ENCODE results near the gene KCNG4. TPM values are rescaled to one million over a fixed set of nuclear protein-coding genes. Genes with fewer than 3 reads are reported as not detected.

The KCNG4 gene
- polyA plus RNA-seq, 1 donor from 2014 or later: not detected

DNA sequence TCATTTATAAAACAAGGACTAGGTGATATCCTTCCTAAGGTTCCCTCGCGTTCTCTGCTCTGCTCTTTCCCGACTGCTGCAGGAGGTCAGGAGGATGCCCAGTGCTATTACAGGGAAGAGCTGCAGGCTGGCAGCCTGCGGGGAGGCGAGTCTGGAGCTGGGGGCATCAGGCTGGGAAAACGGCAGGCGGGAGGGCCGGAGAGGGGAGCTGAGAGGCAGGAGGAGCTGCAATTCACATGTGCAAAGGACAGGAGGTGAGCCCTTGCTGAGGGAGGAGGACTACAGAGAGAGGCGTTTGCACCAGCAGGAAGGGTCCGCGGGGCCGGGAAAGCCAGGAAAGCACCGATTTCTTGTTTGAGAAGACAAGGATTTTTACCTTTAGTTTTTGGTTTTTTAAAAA, 40.7 kb downstream of the KCNG4 start:
- H3K27me3 ChIP-seq (ENCODE audit: insufficient read depth, low read depth, low read length): no peaks in the 10 kb centered on the region
- H4K20me1 ChIP-seq (ENCODE audit: insufficient read depth): no peaks in the 10 kb centered on the region
- H3K9me2 ChIP-seq (ENCODE audit: insufficient read depth, low read length): no peaks in the 10 kb centered on the region
- no peak overlapping the region for H3K9ac ChIP-seq (ENCODE audit: low read length)
- H3K36me3 ChIP-seq (ENCODE audit: insufficient read depth, low read length): no peaks in the 10 kb centered on the region
- no peak for TF ChIP-seq SMC3 (conservative IDR thresholded peaks at IDR 0.05; ENCODE audit: poor library complexity)
- no peak for TF ChIP-seq RAD21 (conservative IDR thresholded peaks at IDR 0.05)
- TF ChIP-seq EZH2 (IDR thresholded peaks at IDR 0.05; ENCODE audit: borderline replicate concordance, insufficient read depth, low read length, poor library complexity, severe bottlenecking): no peak
- TF ChIP-seq, protein P1, sequence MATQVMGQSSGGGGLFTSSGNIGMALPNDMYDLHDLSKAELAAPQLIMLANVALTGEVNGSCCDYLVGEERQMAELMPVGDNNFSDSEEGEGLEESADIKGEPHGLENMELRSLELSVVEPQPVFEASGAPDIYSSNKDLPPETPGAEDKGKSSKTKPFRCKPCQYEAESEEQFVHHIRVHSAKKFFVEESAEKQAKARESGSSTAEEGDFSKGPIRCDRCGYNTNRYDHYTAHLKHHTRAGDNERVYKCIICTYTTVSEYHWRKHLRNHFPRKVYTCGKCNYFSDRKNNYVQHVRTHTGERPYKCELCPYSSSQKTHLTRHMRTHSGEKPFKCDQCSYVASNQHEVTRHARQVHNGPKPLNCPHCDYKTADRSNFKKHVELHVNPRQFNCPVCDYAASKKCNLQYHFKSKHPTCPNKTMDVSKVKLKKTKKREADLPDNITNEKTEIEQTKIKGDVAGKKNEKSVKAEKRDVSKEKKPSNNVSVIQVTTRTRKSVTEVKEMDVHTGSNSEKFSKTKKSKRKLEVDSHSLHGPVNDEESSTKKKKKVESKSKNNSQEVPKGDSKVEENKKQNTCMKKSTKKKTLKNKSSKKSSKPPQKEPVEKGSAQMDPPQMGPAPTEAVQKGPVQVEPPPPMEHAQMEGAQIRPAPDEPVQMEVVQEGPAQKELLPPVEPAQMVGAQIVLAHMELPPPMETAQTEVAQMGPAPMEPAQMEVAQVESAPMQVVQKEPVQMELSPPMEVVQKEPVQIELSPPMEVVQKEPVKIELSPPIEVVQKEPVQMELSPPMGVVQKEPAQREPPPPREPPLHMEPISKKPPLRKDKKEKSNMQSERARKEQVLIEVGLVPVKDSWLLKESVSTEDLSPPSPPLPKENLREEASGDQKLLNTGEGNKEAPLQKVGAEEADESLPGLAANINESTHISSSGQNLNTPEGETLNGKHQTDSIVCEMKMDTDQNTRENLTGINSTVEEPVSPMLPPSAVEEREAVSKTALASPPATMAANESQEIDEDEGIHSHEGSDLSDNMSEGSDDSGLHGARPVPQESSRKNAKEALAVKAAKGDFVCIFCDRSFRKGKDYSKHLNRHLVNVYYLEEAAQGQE (IDR thresholded peaks at IDR 0.05; ENCODE audit: borderline replicate concordance): no peak
- TF ChIP-seq EP300 (conservative IDR thresholded peaks at IDR 0.05; ENCODE audit: poor library complexity, severe bottlenecking): no peak
- TF ChIP-seq POLR2AphosphoS5 (IDR thresholded peaks at IDR 0.05): no peak
- TF ChIP-seq, protein P2, sequence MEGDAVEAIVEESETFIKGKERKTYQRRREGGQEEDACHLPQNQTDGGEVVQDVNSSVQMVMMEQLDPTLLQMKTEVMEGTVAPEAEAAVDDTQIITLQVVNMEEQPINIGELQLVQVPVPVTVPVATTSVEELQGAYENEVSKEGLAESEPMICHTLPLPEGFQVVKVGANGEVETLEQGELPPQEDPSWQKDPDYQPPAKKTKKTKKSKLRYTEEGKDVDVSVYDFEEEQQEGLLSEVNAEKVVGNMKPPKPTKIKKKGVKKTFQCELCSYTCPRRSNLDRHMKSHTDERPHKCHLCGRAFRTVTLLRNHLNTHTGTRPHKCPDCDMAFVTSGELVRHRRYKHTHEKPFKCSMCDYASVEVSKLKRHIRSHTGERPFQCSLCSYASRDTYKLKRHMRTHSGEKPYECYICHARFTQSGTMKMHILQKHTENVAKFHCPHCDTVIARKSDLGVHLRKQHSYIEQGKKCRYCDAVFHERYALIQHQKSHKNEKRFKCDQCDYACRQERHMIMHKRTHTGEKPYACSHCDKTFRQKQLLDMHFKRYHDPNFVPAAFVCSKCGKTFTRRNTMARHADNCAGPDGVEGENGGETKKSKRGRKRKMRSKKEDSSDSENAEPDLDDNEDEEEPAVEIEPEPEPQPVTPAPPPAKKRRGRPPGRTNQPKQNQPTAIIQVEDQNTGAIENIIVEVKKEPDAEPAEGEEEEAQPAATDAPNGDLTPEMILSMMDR (IDR thresholded peaks at IDR 0.05; ENCODE audit: poor library complexity, severe bottlenecking): no peak
- no peak for TF ChIP-seq TAF1 (IDR thresholded peaks at IDR 0.05; ENCODE audit: low read depth)
- no peak for TF ChIP-seq MXI1 (conservative IDR thresholded peaks at IDR 0.05; ENCODE audit: poor library complexity, severe bottlenecking)
- no peak overlapping the region for H3K4me3 ChIP-seq (ENCODE audit: low read length)
- H3K79me2 ChIP-seq (replicated peaks; ENCODE audit: insufficient read depth, low read length): no peaks in the 10 kb centered on the region
- H3K27ac ChIP-seq (ENCODE audit: low read length): no peak overlapping the region
- no peaks in the 10 kb centered on the region for H3F3A ChIP-seq (ENCODE audit: insufficient read depth, low read length, poor library complexity, severe bottlenecking)
- no peaks in the 10 kb centered on the region for H3K9me3 ChIP-seq (ENCODE audit: low read length)
- H2AFZ ChIP-seq (ENCODE audit: low read depth, low read length): no peak overlapping the region
- H3K4me2 ChIP-seq (ENCODE audit: low read length): no peak overlapping the region

DNA sequence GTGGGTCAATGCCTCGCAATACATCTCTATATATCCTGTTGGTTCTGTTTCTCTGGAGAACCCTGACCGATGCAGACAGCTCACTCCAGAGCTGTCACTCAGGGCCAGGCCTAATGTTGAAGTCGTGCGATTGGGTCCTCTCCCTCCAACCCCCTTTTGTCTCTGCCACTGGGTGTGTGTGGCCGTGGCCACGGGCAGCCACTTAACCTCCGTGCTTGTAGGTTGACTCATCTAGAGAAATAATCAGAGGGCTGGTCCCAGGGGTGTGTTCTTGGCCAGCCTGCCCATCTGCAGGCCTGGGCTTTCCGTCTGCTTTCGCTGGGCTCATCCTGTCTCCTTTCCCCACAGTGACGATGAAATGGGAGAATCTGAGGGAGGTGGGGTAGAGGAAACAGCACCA, 41.4 kb downstream of the KCNG4 start:
- H3F3A ChIP-seq (ENCODE audit: insufficient read depth, low read length, poor library complexity, severe bottlenecking): no peaks in the 10 kb centered on the region
- no peak overlapping the region for H3K9ac ChIP-seq (ENCODE audit: low read length)
- no peak overlapping the region for H3K27ac ChIP-seq (ENCODE audit: low read length)
- H3K27me3 ChIP-seq (ENCODE audit: insufficient read depth, low read depth, low read length): no peaks in the 10 kb centered on the region
- no peaks in the 10 kb centered on the region for H4K20me1 ChIP-seq (ENCODE audit: insufficient read depth)
- no peaks in the 10 kb centered on the region for H3K36me3 ChIP-seq (ENCODE audit: insufficient read depth, low read length)
- H3K9me3 ChIP-seq (ENCODE audit: low read length): no peaks in the 10 kb centered on the region
- no peak overlapping the region for H3K4me3 ChIP-seq (ENCODE audit: low read length)
- no peak for TF ChIP-seq SMC3 (conservative IDR thresholded peaks at IDR 0.05; ENCODE audit: poor library complexity)
- no peak for TF ChIP-seq EZH2 (IDR thresholded peaks at IDR 0.05; ENCODE audit: borderline replicate concordance, insufficient read depth, low read length, poor library complexity, severe bottlenecking)
- TF ChIP-seq POLR2AphosphoS5 (IDR thresholded peaks at IDR 0.05): no peak
- TF ChIP-seq MXI1 (conservative IDR thresholded peaks at IDR 0.05; ENCODE audit: poor library complexity, severe bottlenecking): no peak
- TF ChIP-seq RAD21 (conservative IDR thresholded peaks at IDR 0.05): no peak
- TF ChIP-seq, protein P2 (IDR thresholded peaks at IDR 0.05; ENCODE audit: poor library complexity, severe bottlenecking): no peak
- TF ChIP-seq EP300 (conservative IDR thresholded peaks at IDR 0.05; ENCODE audit: poor library complexity, severe bottlenecking): no peak
- TF ChIP-seq, protein P1 (IDR thresholded peaks at IDR 0.05; ENCODE audit: borderline replicate concordance): no peak
- TF ChIP-seq TAF1 (IDR thresholded peaks at IDR 0.05; ENCODE audit: low read depth): no peak
- H2AFZ ChIP-seq (ENCODE audit: low read depth, low read length): no peak overlapping the region
- H3K9me2 ChIP-seq (ENCODE audit: insufficient read depth, low read length): no peaks in the 10 kb centered on the region
- H3K4me2 ChIP-seq (ENCODE audit: low read length): no peak overlapping the region
- H3K79me2 ChIP-seq (replicated peaks; ENCODE audit: insufficient read depth, low read length): no peaks in the 10 kb centered on the region

All from neural cell (in vitro differentiated cells).